GM06990 (cell line): ENCODE measurements around the gene IDH3A.

Experiments
- DNase-seq: peaks from one replicate; pipeline ENCODE4 v3.0.0-alpha.2; 2011; ENCODE audit not compliant: insufficient read length; ENCODE audit errors: extremely low read depth
- H3K27me3 ChIP-seq: replicated peaks from 2 replicates; pipeline ENCODE4 v1.6.0; 2011; ENCODE audit warnings: low read length; ENCODE audit not compliant: control insufficient read depth, insufficient read depth
- H3K36me3 ChIP-seq: 2 replicates; pipeline ENCODE4 v1.5.1; 2011; ENCODE audit warnings: low read length; ENCODE audit not compliant: control insufficient read depth, insufficient read depth
- H3K4me3 ChIP-seq: replicated peaks from 2 replicates; pipeline ENCODE4 v1.5.1; 2011; ENCODE audit warnings: low read depth, mild to moderate bottlenecking, control low read depth, low read length
- CTCF ChIP-seq: IDR thresholded peaks from 2 replicates; pipeline ENCODE4 v1.5.1; 2011; ENCODE audit warnings: low read length, control low read depth, mild to moderate bottlenecking, inconsistent platforms; ENCODE audit not compliant: insufficient read depth, poor library complexity, severe bottlenecking

Gene IDH3A

GRCh38 chr15:78159395-78159794 lies 10.2 kb downstream of the IDH3A start:
- no peak for DNase-seq
- peaks cover 17% of the 10 kb centered on the region for H3K36me3 ChIP-seq

GRCh38 chr15:78162038-78162437 lies 12.9 kb downstream of the IDH3A start:
- H3K36me3 ChIP-seq = peaks cover 28% of the 10 kb centered on the region
- DNase-seq = no peak
- no peak overlapping the region for H3K4me3 ChIP-seq
- no peaks in the 10 kb centered on the region for H3K27me3 ChIP-seq
- no peak for TF ChIP-seq CTCF

More at GRCh38 chr15:78159395-78159794, 10.2 kb downstream of the IDH3A start:
- Histone ChIP-seq H3K27me3 (no peaks in the 10 kb centered on the region), H3K4me3 (no peak overlapping the region)
- TF ChIP-seq CTCF = no peak

- H3K36me3 ChIP-seq = peaks cover 29% of the 10 kb centered on the region
- no peak for DNase-seq
- TF ChIP-seq CTCF = no peak
- H3K27me3 ChIP-seq = no peaks in the 10 kb centered on the region
- no peak overlapping the region for H3K4me3 ChIP-seq
Measured at GRCh38 chr15:78164010-78164409, 14.8 kb downstream of the IDH3A start.

GRCh38 chr15:78167227-78167888 lies 18.2 kb downstream of the IDH3A start:
- DNase-seq = no peak
- no peak for TF ChIP-seq CTCF
- peaks cover 15% of the 10 kb centered on the region for H3K36me3 ChIP-seq
- no peaks in the 10 kb centered on the region for H3K27me3 ChIP-seq
- H3K4me3 ChIP-seq = no peak overlapping the region

- no peak overlapping the region for H3K4me3 ChIP-seq
- no peak for TF ChIP-seq CTCF
- peaks cover 19% of the 10 kb centered on the region for H3K36me3 ChIP-seq
- no peaks in the 10 kb centered on the region for H3K27me3 ChIP-seq
- DNase-seq = no peak
Measured at GRCh38 chr15:78168608-78169007, 19.4 kb downstream of the IDH3A start.
